Body of pancreas (tissue), 4 donors: ENCODE results near the gene JAG2.

Experiments used
- CTCF ChIP-seq, 7 experiments: fragments of 450-650 bp in 4 of 7; fragments of 200-600 bp in 3 of 7; sonication (generic) in 3 of 7; IDR thresholded peaks; one replicate each; pipeline ENCODE4 v1.5.1; 2016 to 2019; ENCODE audit warnings: antibody characterized with exemption in 7 of 7
- POLR2A ChIP-seq, 3 donors: fragments of 450-650 bp; IDR thresholded peaks; one replicate each; pipeline ENCODE4 v1.6.1; 2016; ENCODE audit warnings: antibody characterized with exemption in 3 of 3, mild to moderate bottlenecking in 2 of 3

GRCh38 chr14:105184461-105184860 lies 15.9 kb upstream of the JAG2 start:
- TF ChIP-seq CTCF (IDR thresholded peaks at IDR 0.05) (no peak), POLR2A (IDR thresholded peaks at IDR 0.05) (no peak)
